Measurements from ENCODE around the gene CDIPT. TPM values are rescaled to one million over a fixed set of nuclear protein-coding genes. Genes with fewer than 3 reads are reported as not detected.

Gene CDIPT
- polyA plus RNA-seq, 1 donor from 2014 or later, result 95.6 TPM

- H2AFZ ChIP-seq (ENCODE audit: low read depth, low read length), result no peak overlapping the region
- no peaks in the 10 kb centered on the region for H3K9me2 ChIP-seq (ENCODE audit: insufficient read depth, low read length)
- TF ChIP-seq CTCF (IDR thresholded peaks at IDR 0.05; ENCODE audit: poor library complexity, severe bottlenecking) (no peak), RAD21 (conservative IDR thresholded peaks at IDR 0.05) (no peak), REST (IDR thresholded peaks at IDR 0.05; ENCODE audit: borderline replicate concordance) (no peak), POLR2AphosphoS5 (IDR thresholded peaks at IDR 0.05) (no peak), SMC3 (conservative IDR thresholded peaks at IDR 0.05; ENCODE audit: poor library complexity) (no peak), EZH2 (IDR thresholded peaks at IDR 0.05; ENCODE audit: borderline replicate concordance, insufficient read depth, low read length, poor library complexity, severe bottlenecking) (no peak), TAF1 (IDR thresholded peaks at IDR 0.05; ENCODE audit: low read depth) (no peak), EP300 (conservative IDR thresholded peaks at IDR 0.05; ENCODE audit: poor library complexity, severe bottlenecking) (no peak), MXI1 (conservative IDR thresholded peaks at IDR 0.05; ENCODE audit: poor library complexity, severe bottlenecking) (no peak)
- peaks cover 8% of the 10 kb centered on the region for H3K79me2 ChIP-seq (replicated peaks; ENCODE audit: insufficient read depth, low read length)
- no peaks in the 10 kb centered on the region for H3K9me3 ChIP-seq (ENCODE audit: low read length)
- H3K27me3 ChIP-seq (ENCODE audit: insufficient read depth, low read depth, low read length), result no peaks in the 10 kb centered on the region
- no peaks in the 10 kb centered on the region for H3K36me3 ChIP-seq (ENCODE audit: insufficient read depth, low read length)
- H4K20me1 ChIP-seq (ENCODE audit: insufficient read depth), result no peaks in the 10 kb centered on the region
- no peak overlapping the region for H3K9ac ChIP-seq (ENCODE audit: low read length)
- H3K4me3 ChIP-seq (ENCODE audit: low read length), result no peak overlapping the region
- H3K27ac ChIP-seq (ENCODE audit: low read length), result no peak overlapping the region
- H3F3A ChIP-seq (ENCODE audit: insufficient read depth, low read length, poor library complexity, severe bottlenecking), result no peaks in the 10 kb centered on the region
- no peak overlapping the region for H3K4me2 ChIP-seq (ENCODE audit: low read length)
Measured at GRCh38 chr16:29903590-29903989, 40.6 kb upstream of the CDIPT start.

- H3K9ac ChIP-seq (ENCODE audit: low read length), result peak overlapping the region; percentile 98
- H3K9me2 ChIP-seq (ENCODE audit: insufficient read depth, low read length), result no peaks in the 10 kb centered on the region
- H3K27me3 ChIP-seq (ENCODE audit: insufficient read depth, low read depth, low read length), result no peaks in the 10 kb centered on the region
- no peaks in the 10 kb centered on the region for H3F3A ChIP-seq (ENCODE audit: insufficient read depth, low read length, poor library complexity, severe bottlenecking)
- H2AFZ ChIP-seq (ENCODE audit: low read depth, low read length), result no peak overlapping the region
- no peaks in the 10 kb centered on the region for H4K20me1 ChIP-seq (ENCODE audit: insufficient read depth)
- TF ChIP-seq RAD21 (conservative IDR thresholded peaks at IDR 0.05), result no peak
- TF ChIP-seq TAF1 (IDR thresholded peaks at IDR 0.05; ENCODE audit: low read depth), result no peak
- TF ChIP-seq SMC3 (conservative IDR thresholded peaks at IDR 0.05; ENCODE audit: poor library complexity), result no peak
- no peak for TF ChIP-seq MXI1 (conservative IDR thresholded peaks at IDR 0.05; ENCODE audit: poor library complexity, severe bottlenecking)
- no peak for TF ChIP-seq POLR2AphosphoS5 (IDR thresholded peaks at IDR 0.05)
- no peak for TF ChIP-seq EZH2 (IDR thresholded peaks at IDR 0.05; ENCODE audit: borderline replicate concordance, insufficient read depth, low read length, poor library complexity, severe bottlenecking)
- no peak for TF ChIP-seq EP300 (conservative IDR thresholded peaks at IDR 0.05; ENCODE audit: poor library complexity, severe bottlenecking)
- no peak for TF ChIP-seq REST (IDR thresholded peaks at IDR 0.05; ENCODE audit: borderline replicate concordance)
- TF ChIP-seq CTCF (IDR thresholded peaks at IDR 0.05; ENCODE audit: poor library complexity, severe bottlenecking), result no peak
- H3K79me2 ChIP-seq (replicated peaks; ENCODE audit: insufficient read depth, low read length), result peaks cover 22% of the 10 kb centered on the region
- no peaks in the 10 kb centered on the region for H3K9me3 ChIP-seq (ENCODE audit: low read length)
- no peaks in the 10 kb centered on the region for H3K36me3 ChIP-seq (ENCODE audit: insufficient read depth, low read length)
- peak overlapping the region; percentile 91 for H3K4me2 ChIP-seq (ENCODE audit: low read length)
- peak overlapping the region; percentile 98 for H3K27ac ChIP-seq (ENCODE audit: low read length)
- H3K4me3 ChIP-seq (ENCODE audit: low read length), result peak overlapping the region; percentile 75
Measured at GRCh38 chr16:29901607-29901945, 38.5 kb upstream of the CDIPT start.
